ENCODE data around the gene TM9SF3.

TM9SF3 gene

GRCh38 chr10:96586419-96587263, at the start of gene TM9SF3:
TSS of gene TM9SF3 (minus strand) at chr10:96587012. CDS start at chr10:96586835, 177 bp downstream.
- H3K4me3 ChIP-seq, result peak within 1 kb of the TSS; percentile 63 to 99 (median 77)

GRCh38 chr10:96636551-96636950, 49.7 kb upstream of the TM9SF3 start:
- H3K4me3 ChIP-seq, result no peak overlapping the region
- H3K27ac ChIP-seq, result no peak overlapping the region

More at GRCh38 chr10:96586419-96587263, at the start of gene TM9SF3:
- peak within 1 kb of the TSS; percentile 93 to 100 (median 98) for H3K27ac ChIP-seq

- H3K4me3 ChIP-seq, result no peak overlapping the region
- no peak overlapping the region for H3K27ac ChIP-seq
Observed at GRCh38 chr10:96632974-96633710, 46.3 kb upstream of the TM9SF3 start.

GRCh38 chr10:96627292-96627691, 40.5 kb upstream of the TM9SF3 start:
- Histone ChIP-seq H3K4me3 (no peak overlapping the region), H3K27ac (no peak overlapping the region)

GRCh38 chr10:96626795-96627194, 40.0 kb upstream of the TM9SF3 start:
- H3K4me3 ChIP-seq, result no peak overlapping the region
- H3K27ac ChIP-seq, result no peak overlapping the region

GRCh38 chr10:96625173-96625572, 38.4 kb upstream of the TM9SF3 start:
- Histone ChIP-seq H3K4me3 (no peak overlapping the region), H3K27ac (no peak overlapping the region)

- Histone ChIP-seq H3K27ac (no peak overlapping the region), H3K4me3 (no peak overlapping the region)
Observed at GRCh38 chr10:96622013-96622787, 35.4 kb upstream of the TM9SF3 start.

- Histone ChIP-seq H3K27ac (no peak overlapping the region), H3K4me3 (no peak overlapping the region)
Observed at GRCh38 chr10:96619796-96620773, 33.3 kb upstream of the TM9SF3 start.

GRCh38 chr10:96619120-96619519, 32.3 kb upstream of the TM9SF3 start:
- no peak overlapping the region for H3K4me3 ChIP-seq
- H3K27ac ChIP-seq, result no peak overlapping the region

- no peak overlapping the region for H3K27ac ChIP-seq
- H3K4me3 ChIP-seq, result no peak overlapping the region
Observed at GRCh38 chr10:96618653-96619052, 31.8 kb upstream of the TM9SF3 start.

- Histone ChIP-seq H3K4me3 (no peak overlapping the region), H3K27ac (no peak overlapping the region)
Observed at GRCh38 chr10:96616961-96617360, 30.1 kb upstream of the TM9SF3 start.

GRCh38 chr10:96614515-96614914, 27.7 kb upstream of the TM9SF3 start:
- Histone ChIP-seq H3K27ac (no peak overlapping the region), H3K4me3 (no peak overlapping the region)

GRCh38 chr10:96613576-96613975, 26.8 kb upstream of the TM9SF3 start:
- H3K27ac ChIP-seq, result no peak overlapping the region
- H3K4me3 ChIP-seq, result no peak overlapping the region

GRCh38 chr10:96612055-96612830, 25.4 kb upstream of the TM9SF3 start:
- Histone ChIP-seq H3K27ac (no peak overlapping the region), H3K4me3 (no peak overlapping the region)

GRCh38 chr10:96610817-96611216, 24.0 kb upstream of the TM9SF3 start:
- no peak overlapping the region for H3K27ac ChIP-seq
- H3K4me3 ChIP-seq, result no peak overlapping the region

GRCh38 chr10:96609510-96609909, 22.7 kb upstream of the TM9SF3 start:
- no peak overlapping the region for H3K27ac ChIP-seq

GRCh38 chr10:96608805-96609204, 22.0 kb upstream of the TM9SF3 start:
- no peak overlapping the region for H3K4me3 ChIP-seq
- H3K27ac ChIP-seq, result no peak overlapping the region

More at GRCh38 chr10:96609510-96609909, 22.7 kb upstream of the TM9SF3 start:
- H3K4me3 ChIP-seq, result no peak overlapping the region

- Histone ChIP-seq H3K4me3 (no peak overlapping the region), H3K27ac (no peak overlapping the region)
Observed at GRCh38 chr10:96608262-96608661, 21.4 kb upstream of the TM9SF3 start.

All from skin epidermis (tissue), 12 donors.